Measurements from ENCODE around the gene COPRS.

Gene COPRS, protein sequence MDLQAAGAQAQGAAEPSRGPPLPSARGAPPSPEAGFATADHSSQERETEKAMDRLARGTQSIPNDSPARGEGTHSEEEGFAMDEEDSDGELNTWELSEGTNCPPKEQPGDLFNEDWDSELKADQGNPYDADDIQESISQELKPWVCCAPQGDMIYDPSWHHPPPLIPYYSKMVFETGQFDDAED

DNA sequence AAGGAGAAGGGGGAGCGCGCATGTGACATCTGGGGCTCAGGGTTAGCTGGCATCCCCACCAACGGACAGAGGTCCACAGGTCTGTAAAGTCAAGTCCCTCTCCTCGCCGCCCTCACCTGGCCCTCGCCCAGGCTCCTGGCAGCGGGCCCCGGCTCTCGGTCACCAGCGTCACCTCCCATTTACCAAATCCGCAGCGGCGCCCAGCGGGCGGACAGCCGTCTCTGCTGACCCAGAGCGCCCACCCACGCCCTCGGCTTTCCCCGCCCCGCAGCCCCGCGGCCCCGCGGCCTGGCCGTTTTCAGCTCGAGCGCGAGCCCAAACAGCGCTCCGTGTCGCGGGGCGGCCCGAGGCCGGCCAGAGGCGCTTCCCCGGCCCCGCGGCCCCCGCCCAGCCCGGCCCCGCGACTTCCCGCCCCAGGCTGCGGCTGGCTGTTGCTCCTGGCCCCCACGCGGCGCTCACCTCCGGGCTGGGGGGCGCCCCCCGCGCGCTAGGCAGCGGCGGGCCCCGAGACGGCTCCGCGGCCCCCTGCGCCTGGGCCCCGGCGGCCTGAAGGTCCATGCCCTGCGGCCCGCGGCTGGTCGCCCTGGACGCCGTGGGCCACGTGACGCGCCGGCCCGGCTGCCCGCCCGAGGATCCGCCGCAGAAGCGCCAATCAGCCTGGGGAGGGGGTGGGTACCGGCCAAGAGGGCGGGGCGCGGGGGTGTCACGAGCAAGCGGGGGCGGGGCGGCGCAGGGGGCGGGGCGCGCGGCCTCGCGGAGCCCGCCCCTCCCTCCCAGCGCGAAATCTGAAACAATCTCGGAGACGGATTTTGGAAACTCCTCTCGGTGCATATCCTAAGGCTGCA lies at the start of gene COPRS:
Gene COPRS, minus strand, starts transcription at position 603 of the 845 bp plus-strand sequence. Its CDS starts 45 bp downstream, at position 558.
- peak; percentile 52 for DNase-seq

DNA sequence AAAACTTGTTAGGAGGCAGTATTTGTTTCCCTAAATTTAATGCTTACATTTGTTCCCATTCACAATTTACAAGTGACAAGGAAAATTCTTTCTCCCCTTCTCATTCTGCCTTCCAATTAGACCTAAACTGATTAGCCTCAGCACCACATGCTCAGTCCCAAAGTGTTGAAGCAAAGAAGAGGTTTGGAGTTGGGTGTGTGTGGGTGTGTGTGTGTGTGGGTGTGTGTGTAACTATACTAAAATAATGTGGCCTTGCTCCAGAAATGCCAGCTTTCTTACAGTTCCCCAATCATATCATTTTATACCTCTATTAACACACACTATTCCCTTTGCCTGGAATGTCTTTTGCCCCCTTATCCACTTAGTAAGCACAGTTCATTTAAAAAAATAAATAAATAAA lies 49.3 kb upstream of the COPRS start:
- DNase-seq = no peak

DNA sequence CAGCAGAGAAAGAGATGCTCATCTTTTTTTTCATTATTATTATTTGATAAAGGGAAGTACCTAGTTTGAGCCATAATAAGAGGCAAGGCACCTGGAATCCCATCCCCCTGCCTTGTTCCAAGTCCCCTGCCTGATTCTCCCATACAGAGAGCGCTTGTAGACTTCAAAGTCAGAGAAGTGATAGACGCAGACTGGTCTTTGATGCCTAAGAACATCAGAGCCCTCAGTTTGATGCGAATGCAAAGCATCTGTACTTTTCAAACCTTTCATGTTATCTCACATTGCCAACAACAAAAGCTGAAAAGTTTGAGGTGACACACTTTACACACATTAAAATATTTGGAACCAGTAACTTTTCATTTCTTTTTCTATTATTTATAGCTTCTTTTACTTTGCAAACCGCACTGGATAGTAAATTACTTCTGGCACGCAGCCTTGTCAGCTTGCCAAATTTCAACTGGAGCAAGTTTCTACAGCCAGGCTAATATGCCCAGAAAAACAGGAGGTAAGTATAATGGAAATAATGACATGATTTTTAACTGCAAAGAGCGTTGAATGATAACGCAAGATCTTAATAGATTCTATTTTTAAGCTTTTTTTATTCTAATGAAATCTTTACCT lies 48.4 kb upstream of the COPRS start:
- peak; percentile 24 for DNase-seq

DNA sequence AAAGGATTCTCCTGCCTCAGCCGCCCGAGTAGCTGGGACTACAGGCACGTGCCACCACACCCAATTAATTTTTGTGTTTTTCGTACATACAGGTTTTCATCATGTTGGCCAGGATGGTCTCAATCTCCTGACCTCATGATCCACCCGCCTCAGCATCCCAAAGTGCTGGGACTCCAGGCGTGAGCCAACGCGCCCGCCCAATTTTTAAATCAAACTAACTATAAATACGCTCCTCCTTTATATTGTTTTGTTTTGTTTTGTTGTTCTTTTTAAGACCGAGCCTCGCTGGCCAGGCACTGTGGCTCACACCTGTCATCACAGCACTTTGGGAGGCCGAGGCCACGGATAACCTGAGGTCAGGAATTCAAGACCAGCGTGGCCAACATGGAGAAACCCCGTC lies 44.4 kb upstream of the COPRS start:
- no peak for DNase-seq

DNA sequence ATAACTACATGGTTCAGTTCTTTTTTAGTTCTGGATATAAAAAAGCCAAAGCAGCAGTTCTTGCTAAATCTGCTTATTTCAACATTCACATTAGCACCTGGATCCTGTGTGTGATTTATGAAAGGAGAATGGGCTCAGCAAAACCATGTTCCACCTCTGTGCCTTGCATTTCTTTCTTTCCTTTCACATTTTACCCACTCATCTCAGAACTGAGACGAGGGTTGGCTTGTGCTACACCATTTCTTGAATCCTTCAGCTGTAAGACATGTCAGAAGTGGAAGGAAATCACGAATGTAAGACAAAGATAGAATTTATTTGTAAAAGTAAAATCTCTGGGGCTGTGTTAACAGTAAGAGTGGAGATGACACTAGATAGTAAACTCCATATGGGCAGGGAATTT lies 43.6 kb upstream of the COPRS start:
- DNase-seq = no peak

DNA sequence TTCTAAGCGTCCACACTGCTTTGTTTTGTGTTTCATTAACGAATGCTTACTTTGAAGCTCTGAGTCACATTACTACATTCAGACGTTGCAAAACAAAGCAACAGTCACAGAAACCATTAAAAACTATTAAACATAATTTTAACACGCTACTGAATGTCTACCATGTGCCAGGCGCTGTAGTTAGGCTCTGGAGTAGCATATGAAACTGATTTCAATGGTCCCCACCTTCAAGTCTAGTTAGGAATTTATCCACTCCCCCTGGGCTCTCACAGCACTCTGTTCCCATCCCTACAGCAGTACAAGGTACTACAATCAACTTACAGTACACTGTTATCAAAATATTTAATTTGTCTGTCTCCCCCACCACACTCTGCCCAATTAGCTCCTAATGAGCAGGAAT lies 41.8 kb upstream of the COPRS start:
- DNase-seq = no peak

DNA sequence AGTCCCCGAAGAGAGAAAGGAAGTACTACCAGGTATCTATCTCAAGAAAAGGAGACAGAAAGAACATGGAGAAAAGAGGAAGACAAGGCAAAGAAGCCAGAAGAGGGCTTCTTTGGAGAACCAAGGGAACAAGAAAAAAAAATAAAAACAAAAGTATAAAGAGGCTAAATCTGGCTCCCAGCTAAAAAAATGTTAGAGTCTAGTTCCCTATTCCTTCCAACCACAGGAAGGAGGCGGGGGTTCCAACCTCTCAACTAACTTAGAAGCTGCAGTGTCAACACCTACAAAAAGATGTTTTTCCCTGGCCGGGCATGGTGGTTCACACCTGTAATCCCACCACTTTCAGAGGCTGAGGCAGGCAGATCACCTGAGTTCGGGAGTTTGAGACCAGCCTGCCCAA lies 29.1 kb upstream of the COPRS start:
- no peak for DNase-seq

DNA sequence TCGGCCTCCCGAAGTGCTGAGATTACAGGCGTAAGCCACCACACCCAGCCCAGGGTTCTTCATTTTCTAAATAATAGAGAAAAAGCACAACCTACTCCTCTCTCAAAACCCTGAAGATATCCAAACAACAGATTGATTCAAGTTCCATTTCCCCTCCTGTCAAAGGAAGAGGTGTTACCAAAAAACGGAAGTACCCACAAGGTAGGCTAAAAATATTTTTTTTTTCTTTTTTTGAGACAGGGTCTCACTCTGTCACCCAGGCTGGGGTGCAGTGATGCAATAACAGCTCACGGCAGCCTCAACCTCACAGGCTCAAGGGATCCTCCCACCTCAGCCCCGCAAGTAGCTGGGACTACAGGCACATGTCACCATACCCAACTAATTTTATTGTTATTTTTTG lies 23.5 kb upstream of the COPRS start:
- DNase-seq = no peak

DNA sequence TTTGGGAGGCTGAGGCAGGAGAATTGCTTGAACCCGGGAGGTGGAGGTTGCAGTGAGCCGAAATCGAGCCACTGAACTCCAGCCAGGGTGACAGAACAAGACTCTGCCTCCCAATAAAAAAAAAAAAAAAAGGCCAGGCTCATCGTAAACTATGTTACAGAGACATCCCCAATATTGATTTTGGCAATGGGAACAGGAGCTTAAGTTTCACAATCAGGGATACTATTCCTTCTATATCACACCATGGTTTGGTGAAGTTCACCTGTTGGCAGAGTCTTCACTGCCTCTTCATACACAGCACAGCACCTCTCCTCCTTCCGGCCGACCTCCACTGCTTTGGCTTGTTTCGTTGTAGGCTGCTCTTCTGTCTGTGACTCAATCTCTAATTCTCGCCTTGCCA lies 21.3 kb upstream of the COPRS start:
- no peak for DNase-seq

DNA sequence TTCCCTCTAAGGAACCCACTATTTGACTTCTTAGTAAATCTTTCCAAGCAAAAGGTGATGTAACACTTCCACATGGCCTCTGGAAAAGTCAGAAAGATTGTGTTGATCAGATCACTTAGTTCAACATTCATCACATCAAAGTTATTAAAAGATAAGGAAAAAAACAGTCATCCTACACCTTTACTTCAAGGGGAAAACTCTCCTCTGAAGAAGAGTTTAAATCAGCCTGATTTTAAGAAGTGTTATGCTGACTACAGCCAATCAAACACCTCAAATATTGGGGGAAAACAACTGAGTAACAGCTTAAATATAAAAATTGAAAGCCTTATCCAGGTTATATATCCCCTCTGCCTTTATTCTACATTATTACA lies 19.6 kb upstream of the COPRS start:
- DNase-seq = no peak

DNA sequence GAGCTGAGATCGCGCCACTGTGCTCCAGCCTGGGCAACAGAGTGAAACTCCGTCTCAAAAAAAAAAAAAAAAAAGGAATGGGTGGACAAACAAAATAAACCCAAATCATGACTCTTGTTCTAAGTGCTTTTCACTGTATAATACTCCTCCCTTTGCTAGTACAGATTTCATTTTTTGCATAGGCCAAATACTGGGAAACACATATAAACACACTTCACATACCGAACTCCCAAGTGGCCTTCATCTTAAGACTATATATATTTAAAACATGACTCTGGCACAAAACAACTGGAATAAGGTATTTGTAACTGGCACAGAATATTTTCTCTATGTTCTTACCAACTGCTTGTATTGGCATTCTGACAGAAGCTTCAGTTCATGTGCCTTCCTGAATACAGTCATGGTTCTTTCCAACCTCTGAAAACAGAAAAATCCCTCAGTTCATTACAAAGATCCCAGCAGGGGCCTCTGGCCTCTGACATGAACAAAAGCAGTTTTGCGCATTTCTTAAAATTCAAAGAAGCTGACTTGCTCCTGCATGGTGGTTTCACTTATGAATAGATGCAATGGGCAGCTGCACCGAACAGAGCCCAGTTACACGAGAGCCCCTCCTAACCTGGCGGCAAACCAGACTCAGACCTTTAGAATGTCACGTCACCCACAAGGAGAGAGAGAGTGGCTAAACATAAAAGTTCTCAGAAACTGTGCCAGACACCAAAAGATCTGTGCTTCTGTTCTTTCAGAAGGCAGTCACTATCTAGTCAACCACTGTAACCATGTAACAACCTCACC lies 19.1 kb upstream of the COPRS start:
- DNase-seq = no peak

DNA sequence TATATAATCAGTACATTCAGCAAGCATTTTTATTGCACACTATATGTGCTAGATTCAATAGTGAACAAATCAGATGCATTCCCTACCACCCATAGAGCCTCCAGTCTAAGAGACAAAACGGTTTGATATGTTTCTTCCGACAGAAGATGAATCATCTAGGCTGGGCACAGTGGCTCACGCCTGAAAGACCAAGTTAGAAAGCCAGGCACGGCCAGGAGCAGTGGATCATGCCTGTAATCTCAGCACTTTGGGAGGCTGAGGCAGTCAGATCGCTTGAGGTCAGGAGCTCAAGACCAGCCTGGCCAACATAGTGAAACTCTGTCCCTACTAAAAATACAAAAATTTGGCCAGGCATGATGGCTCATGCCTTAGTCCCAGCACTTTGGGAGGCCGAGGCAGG lies 18.3 kb upstream of the COPRS start:
- DNase-seq = no peak

DNA sequence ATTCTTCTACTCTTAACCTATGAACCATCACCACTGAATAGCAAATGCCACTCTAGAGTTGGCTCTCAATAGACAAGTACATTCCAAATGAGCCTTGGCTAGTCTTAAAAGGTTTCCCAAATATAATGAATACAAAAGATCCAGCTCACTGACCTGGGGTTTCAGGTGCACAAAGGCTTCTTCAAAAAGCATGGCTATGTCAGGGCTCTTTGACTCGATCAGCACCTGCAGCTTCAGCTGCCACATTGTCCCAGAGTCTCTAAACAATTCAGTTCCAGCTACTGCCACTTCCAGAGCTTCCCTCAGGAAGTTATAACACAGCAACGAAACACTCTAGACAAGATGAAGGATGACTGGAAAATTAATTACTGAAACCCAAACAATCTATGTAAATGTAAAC lies 16.0 kb upstream of the COPRS start:
- DNase-seq = no peak

DNA sequence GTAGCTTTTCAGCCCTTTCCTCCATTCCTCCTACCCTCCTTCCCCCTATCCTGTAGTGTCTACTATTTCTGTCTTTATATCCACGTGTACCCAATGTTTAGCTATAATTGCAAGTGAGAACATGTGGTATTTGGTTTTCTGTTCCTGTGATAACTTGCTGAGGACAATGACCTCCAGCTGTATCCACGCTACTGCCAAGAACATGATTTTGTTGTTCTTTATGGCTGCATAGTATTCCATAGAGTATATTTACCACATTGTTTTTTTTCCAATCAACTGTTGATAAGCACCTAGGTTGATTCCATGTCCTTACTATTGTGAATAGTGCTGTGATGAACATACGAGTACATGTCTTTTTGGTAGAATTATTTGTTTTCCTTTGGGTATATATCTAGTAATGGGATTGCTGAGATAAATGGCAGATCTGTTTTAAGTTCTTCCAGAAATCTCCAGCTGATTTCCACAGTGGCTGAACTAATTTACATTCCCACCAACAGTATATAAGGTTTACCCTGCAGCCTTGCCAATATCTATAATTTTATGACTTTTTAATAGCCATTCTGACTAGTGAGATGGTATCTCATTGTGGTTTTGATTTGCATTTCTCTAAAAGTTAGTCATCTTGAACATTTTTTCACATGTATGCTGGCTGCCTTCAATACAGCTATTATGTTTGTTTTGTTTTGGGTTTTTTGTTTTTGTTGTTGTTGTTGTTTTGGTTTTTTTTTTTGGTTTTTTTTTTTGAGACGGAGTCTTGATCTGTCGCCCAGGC lies 10.9 kb upstream of the COPRS start:
- no peak for DNase-seq

DNA sequence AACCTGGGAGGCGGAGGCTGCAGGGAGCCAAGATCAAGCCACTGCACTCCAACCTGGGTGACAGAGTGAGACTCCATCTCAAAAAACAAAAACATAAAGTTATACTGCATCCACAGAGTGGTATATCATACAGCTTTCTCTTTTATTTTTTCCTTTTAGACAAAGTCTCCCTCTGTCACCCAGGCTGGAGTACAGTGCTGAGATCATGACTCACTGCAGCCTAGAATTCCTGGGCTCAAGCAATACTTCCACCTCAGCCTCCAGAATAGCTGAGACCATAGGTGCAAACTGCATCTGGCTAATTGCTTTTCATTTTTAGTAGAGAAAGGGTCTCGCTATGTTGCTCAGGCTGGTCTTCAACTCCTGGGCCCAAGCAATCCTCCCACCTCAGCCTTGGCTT lies 10.0 kb upstream of the COPRS start:
- no peak for DNase-seq

DNA sequence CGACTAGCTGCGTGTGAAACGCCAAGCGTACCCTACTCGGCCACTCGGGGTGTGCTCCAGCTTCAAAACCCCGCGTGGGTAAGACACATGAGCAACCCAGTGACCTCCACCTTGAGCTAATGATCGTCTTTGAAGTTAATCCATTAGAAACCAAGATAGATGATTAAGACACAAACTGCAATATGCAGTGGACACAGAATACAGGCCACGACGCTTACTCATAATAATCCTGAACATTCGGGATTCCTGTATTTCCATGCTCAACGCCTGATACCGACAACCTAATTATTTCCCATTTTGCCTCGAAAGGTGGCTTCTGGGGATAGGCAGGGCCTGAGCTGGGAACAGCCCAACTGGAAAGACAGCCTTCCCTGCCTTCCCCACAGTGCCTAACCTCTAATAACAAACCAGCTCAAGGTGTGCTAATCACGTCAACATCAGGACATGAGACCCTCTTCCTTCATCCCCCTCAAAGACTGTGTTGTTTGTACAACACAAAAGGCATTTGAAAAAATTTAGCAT lies 504 bp upstream of the COPRS start:
- no peak for DNase-seq

DNA sequence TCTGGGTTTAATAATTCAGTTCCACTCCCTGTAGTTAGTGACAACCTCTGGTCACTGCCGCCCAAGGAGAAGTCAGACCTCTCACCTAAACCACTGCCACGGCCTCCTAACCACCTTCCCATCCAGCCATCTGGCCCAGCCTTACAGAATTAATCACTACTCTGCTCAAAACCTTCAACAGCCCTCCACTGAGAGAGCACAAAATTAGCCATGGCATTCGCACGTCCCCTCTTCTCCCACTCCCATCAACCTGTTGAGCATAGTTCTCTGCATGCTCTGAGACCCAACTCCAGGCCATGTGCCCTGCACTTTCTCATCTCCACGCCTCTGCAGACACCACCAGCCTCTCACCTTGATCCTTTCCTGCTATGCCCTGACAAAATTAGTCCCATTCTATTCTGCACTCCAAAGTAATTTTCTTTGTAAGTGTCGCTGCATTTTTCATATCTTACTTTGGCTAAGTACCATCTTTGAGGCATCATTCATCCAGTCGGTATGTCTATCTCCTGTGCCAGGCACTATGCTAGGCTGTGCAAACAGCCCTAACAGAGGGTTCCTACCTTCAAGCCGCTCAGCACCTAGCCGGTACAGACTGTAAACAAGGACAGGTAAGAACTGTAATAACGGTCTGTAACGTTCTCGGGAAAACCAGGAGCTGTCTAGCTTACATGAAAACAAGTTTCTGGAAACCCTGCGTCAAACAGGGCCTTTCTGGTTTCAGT lies 963 bp downstream of the COPRS start:
- no peak for DNase-seq

DNA sequence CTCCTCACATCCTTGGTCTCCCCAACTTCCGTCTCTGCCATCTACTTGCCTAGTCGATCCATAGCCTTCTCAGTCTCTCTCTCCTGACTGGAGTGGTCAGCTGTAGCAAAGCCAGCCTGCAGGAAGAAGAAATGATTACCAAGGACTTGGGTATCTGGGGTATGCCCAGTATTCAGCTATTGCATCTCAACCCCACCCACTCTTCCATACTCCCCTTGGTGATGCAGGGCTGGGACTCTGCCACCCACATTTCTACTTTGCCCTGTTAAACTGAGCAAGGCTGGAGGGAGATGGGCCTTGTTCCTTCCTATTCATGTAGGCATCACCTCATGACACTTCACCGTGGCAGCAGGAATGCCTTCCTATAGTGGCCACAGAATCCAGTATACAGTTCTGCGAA lies 2.3 kb downstream of the COPRS start:
- no peak for DNase-seq

DNA sequence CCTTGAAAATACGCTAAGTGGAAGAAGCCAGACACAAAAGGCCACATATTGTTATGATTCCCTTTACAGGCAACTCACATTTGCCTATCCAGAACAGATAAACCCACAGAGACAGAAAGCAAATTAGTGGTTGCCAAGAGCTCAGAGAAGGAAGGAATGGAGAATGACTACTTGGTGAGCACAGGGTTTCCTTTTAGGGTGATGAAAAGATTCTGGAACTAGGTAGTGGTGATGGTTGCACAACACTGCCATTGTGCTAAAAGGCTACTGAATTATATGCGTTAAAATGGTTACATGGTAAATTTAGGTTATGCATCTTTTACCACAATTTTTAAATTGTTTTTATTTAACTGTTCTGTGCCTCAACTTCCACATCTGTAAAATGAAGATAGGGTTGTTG lies 4.4 kb downstream of the COPRS start:
- no peak for DNase-seq

DNA sequence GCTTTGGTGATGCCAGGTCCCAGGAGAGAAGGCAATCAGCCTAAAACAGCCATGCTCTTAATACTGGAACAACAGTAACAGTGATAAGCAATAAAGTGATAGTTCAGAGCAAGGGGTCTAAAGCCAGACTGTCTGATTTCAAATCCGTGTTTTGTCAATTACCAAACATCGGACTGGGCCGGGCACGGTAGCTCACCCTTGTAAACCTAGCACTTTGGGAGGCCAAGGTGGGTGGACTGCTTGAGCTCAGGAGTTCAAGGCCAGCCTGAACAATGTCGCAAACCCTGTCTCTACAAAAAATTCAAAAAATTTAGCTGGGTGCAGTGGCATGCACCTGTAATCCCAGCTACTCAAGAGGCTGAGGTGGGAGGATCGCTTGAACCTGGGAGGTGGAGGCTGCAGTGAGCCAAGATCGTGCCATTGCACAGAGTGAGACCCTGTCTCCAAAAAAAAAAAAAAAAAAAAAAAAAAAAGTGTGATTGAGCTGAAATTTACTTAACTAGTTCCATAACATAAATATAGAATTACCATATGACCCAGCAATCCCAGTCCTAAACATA lies 5.1 kb downstream of the COPRS start:
- DNase-seq = no peak

DNA sequence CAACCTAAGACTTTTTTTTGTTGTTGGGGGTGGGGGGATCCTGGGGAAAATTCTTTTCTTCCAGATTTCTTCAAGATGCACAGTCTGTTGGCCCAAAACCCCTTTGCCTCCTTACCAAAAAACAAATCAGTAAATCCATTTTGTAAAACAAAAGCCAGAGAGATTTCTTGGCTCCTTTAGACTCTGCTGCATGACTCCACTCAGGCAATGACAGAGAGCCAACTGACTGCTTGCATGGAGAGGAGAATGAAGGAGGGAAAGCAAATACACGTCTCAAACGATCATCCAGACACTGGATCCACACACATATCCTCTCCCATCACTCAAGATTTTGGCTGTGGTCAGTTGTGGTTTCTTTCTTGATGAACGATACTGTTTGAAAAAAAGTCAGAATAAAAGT lies 13.8 kb downstream of the COPRS start:
- no peak for DNase-seq

Data from NCI-H1092 (cell line).